ENCODE measurements around the gene SINHCAF. TPM values are rescaled to one million over a fixed set of nuclear protein-coding genes. Genes with fewer than 3 reads are reported as not detected.

SINHCAF gene
- total and polyA plus RNA-seq, 4 donors: 2.3 to 10.3 (median 4.9) TPM

DNA sequence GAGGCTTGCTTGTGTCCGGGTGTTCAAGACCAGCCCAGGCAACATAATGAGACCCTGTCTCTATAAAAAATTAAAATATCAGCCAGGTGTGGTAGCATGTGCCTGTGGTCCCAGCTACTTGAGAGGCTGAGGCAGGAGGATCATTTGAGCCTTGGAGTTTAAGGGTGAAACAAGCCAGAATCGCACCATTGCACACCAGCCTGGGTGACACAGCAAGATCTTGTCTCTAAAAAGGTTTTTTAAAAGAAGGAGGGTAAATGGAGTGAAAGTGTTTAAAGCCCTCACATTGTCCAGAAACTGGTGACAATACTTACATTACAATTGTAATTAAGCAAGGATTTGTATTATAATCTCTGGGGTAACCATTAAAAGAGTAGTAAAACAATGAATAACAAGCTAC lies 64.2 kb downstream of the SINHCAF start:
- Histone ChIP-seq H3K4me1 (ENCODE audit: control insufficient read depth in 4 of 4, insufficient read depth in 4 of 4, low read length in 3 of 4) (no peaks in the 10 kb centered on the region), H3K27ac (ENCODE audit: low read depth in 1 of 2, low read length in 2 of 2) (no peak overlapping the region), H3K9ac (ENCODE audit: low read depth in 1 of 2, low read length in 2 of 2) (no peak overlapping the region), H3K27me3 (ENCODE audit: control insufficient read depth in 4 of 4, insufficient read depth in 4 of 4, low read length in 3 of 4) (no peaks in the 10 kb centered on the region), H3K36me3 (ENCODE audit: control insufficient read depth in 4 of 4, insufficient read depth in 3 of 4, low read depth in 1 of 4, low read length in 3 of 4) (no peaks in the 10 kb centered on the region), H3K9me3 (ENCODE audit: control insufficient read depth in 4 of 4, low read length in 3 of 4) (no peaks in the 10 kb centered on the region), H3K4me3 (ENCODE audit: low read depth in 1 of 3, low read length in 3 of 3) (no peak overlapping the region)
- no peak for DNase-seq (ENCODE audit: low spot score)
- no peak for TF ChIP-seq HNF4A (conservative IDR thresholded peaks at IDR 0.05)
- TF ChIP-seq HNF4G (IDR thresholded peaks at IDR 0.05): no peak
- no peak for TF ChIP-seq JUND (IDR thresholded peaks at IDR 0.05)
- TF ChIP-seq SP1 (IDR thresholded peaks at IDR 0.05): no peak
- TF ChIP-seq, protein P1, sequence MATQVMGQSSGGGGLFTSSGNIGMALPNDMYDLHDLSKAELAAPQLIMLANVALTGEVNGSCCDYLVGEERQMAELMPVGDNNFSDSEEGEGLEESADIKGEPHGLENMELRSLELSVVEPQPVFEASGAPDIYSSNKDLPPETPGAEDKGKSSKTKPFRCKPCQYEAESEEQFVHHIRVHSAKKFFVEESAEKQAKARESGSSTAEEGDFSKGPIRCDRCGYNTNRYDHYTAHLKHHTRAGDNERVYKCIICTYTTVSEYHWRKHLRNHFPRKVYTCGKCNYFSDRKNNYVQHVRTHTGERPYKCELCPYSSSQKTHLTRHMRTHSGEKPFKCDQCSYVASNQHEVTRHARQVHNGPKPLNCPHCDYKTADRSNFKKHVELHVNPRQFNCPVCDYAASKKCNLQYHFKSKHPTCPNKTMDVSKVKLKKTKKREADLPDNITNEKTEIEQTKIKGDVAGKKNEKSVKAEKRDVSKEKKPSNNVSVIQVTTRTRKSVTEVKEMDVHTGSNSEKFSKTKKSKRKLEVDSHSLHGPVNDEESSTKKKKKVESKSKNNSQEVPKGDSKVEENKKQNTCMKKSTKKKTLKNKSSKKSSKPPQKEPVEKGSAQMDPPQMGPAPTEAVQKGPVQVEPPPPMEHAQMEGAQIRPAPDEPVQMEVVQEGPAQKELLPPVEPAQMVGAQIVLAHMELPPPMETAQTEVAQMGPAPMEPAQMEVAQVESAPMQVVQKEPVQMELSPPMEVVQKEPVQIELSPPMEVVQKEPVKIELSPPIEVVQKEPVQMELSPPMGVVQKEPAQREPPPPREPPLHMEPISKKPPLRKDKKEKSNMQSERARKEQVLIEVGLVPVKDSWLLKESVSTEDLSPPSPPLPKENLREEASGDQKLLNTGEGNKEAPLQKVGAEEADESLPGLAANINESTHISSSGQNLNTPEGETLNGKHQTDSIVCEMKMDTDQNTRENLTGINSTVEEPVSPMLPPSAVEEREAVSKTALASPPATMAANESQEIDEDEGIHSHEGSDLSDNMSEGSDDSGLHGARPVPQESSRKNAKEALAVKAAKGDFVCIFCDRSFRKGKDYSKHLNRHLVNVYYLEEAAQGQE (IDR thresholded peaks at IDR 0.05): no peak
- TF ChIP-seq, protein P2, sequence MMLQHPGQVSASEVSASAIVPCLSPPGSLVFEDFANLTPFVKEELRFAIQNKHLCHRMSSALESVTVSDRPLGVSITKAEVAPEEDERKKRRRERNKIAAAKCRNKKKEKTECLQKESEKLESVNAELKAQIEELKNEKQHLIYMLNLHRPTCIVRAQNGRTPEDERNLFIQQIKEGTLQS (IDR thresholded peaks at IDR 0.05): no peak
- no peak for TF ChIP-seq EGR1 (IDR thresholded peaks at IDR 0.05; ENCODE audit: low read depth in 2 of 2)
- no peak for TF ChIP-seq FOXA2 (IDR thresholded peaks at IDR 0.05)
- TF ChIP-seq GABPA (IDR thresholded peaks at IDR 0.05 in 1 of 2, conservative IDR thresholded peaks at IDR 0.05 in 1 of 2): no peak
- TF ChIP-seq, protein P3, sequence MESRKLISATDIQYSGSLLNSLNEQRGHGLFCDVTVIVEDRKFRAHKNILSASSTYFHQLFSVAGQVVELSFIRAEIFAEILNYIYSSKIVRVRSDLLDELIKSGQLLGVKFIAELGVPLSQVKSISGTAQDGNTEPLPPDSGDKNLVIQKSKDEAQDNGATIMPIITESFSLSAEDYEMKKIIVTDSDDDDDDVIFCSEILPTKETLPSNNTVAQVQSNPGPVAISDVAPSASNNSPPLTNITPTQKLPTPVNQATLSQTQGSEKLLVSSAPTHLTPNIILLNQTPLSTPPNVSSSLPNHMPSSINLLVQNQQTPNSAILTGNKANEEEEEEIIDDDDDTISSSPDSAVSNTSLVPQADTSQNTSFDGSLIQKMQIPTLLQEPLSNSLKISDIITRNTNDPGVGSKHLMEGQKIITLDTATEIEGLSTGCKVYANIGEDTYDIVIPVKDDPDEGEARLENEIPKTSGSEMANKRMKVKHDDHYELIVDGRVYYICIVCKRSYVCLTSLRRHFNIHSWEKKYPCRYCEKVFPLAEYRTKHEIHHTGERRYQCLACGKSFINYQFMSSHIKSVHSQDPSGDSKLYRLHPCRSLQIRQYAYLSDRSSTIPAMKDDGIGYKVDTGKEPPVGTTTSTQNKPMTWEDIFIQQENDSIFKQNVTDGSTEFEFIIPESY (IDR thresholded peaks at IDR 0.05): no peak
- no peak for TF ChIP-seq NR2F2 (IDR thresholded peaks at IDR 0.05)
- TF ChIP-seq, protein P4, sequence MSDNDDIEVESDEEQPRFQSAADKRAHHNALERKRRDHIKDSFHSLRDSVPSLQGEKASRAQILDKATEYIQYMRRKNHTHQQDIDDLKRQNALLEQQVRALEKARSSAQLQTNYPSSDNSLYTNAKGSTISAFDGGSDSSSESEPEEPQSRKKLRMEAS (IDR thresholded peaks at IDR 0.05): no peak
- no peak for TF ChIP-seq FOXA1 (IDR thresholded peaks at IDR 0.05)
- TF ChIP-seq TAF1 (conservative IDR thresholded peaks at IDR 0.05): no peak
- TF ChIP-seq, protein P5, sequence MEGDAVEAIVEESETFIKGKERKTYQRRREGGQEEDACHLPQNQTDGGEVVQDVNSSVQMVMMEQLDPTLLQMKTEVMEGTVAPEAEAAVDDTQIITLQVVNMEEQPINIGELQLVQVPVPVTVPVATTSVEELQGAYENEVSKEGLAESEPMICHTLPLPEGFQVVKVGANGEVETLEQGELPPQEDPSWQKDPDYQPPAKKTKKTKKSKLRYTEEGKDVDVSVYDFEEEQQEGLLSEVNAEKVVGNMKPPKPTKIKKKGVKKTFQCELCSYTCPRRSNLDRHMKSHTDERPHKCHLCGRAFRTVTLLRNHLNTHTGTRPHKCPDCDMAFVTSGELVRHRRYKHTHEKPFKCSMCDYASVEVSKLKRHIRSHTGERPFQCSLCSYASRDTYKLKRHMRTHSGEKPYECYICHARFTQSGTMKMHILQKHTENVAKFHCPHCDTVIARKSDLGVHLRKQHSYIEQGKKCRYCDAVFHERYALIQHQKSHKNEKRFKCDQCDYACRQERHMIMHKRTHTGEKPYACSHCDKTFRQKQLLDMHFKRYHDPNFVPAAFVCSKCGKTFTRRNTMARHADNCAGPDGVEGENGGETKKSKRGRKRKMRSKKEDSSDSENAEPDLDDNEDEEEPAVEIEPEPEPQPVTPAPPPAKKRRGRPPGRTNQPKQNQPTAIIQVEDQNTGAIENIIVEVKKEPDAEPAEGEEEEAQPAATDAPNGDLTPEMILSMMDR (IDR thresholded peaks at IDR 0.05; ENCODE audit: low read depth, low read length, missing input control): no peak
- no peak for TF ChIP-seq RAD21 (IDR thresholded peaks at IDR 0.05)
- TF ChIP-seq RXRA (IDR thresholded peaks at IDR 0.05): no peak
- TF ChIP-seq YY1 (IDR thresholded peaks at IDR 0.05): no peak
- WGBS: 95% methylated on average over 2 of the region's 2 CpGs

Measured in liver (tissue), 9 donors.